PC-3 (cell line): Measurements from ENCODE around the gene SETBP1. TPM values are rescaled to one million over a fixed set of nuclear protein-coding genes. Genes with fewer than 3 reads are reported as not detected.

Experiments
- ATAC-seq: fragments of 200-7000 bp; cut with Tn5 transposase; 2 replicates; pipeline ENCODE4 v1.9.1; 2020; ENCODE audit warnings: mild to moderate bottlenecking, moderate library complexity
- BruUV-seq: library from RNA; stranded (reverse); fragments of 400-500 nt; replicated peaks from 2 replicates; lab custom pipeline; 2021; lab: Mats Ljungman, UMichigan
- CTCF ChIA-PET: fragments of 300-600 bp; sonication (Branson Sonifier 250); formaldehyde crosslinking; loops from one replicate; lab custom pipeline; 2022; ENCODE audit warnings: antibody characterized with exemption; lab: Charles Lee
- POLR2A ChIA-PET: fragments of 300-600 bp; sonication (Branson Sonifier 250); formaldehyde crosslinking; loops from one replicate; lab custom pipeline; 2022; ENCODE audit warnings: antibody characterized with exemption; ENCODE audit not compliant: unreplicated experiment; lab: Charles Lee
- DNase-seq: peaks from one replicate; pipeline ENCODE4 v3.0.0-alpha.2; 2015
- H2AFZ ChIP-seq: fragments of 300-600 bp; sonication (generic); 2 replicates; pipeline ENCODE4 v1.6.0; 2016; ENCODE audit warnings: antibody characterized with exemption, low read length
- H3F3A ChIP-seq: fragments of 300-600 bp; sonication (generic); one replicate; pipeline ENCODE4 v1.6.0; 2017; ENCODE audit warnings: antibody characterized with exemption, low read length, control low read depth, mild to moderate bottlenecking; ENCODE audit not compliant: unreplicated experiment
- H3K27ac ChIP-seq: fragments of 300-600 bp; sonication (generic); 2 replicates; pipeline ENCODE4 v1.5.1; 2016; ENCODE audit warnings: mild to moderate bottlenecking, low read length
- H3K27me3 ChIP-seq: fragments of 300-600 bp; sonication (generic); 2 replicates; pipeline ENCODE4 v1.6.1; 2016; ENCODE audit warnings: low read length, mixed read lengths
- H3K36me3 ChIP-seq: fragments of 300-600 bp; sonication (generic); 2 replicates; pipeline ENCODE4 v1.6.1; 2016; ENCODE audit warnings: low read depth, mixed run types, low read length, mixed read lengths
- H3K4me1 ChIP-seq: fragments of 300-600 bp; sonication (generic); 2 replicates; pipeline ENCODE4 v1.5.1; 2016; ENCODE audit warnings: low read length; ENCODE audit not compliant: insufficient read depth
- H3K4me2 ChIP-seq: fragments of 300-600 bp; sonication (generic); 2 replicates; pipeline ENCODE4 v1.6.0; 2016; ENCODE audit warnings: low read length
- H3K4me3 ChIP-seq: fragments of 300-600 bp; sonication (generic); 2 replicates; pipeline ENCODE4 v1.5.1; 2016; ENCODE audit warnings: mild to moderate bottlenecking, low read length, mixed read lengths
- H3K79me2 ChIP-seq: fragments of 300-600 bp; sonication (generic); 2 replicates; pipeline ENCODE4 v1.6.1; 2017; ENCODE audit warnings: low read length, mixed read lengths
- H3K9ac ChIP-seq: fragments of 300-600 bp; sonication (generic); 2 replicates; pipeline ENCODE4 v1.6.0; 2016; ENCODE audit warnings: mild to moderate bottlenecking, low read length
- H3K9me2 ChIP-seq: fragments of 300-600 bp; sonication (generic); replicated peaks from 2 replicates; pipeline ENCODE4 v1.6.1; 2016; ENCODE audit warnings: mixed run types, low read length, mixed read lengths
- H3K9me3 ChIP-seq: fragments of 300-600 bp; sonication (generic); 2 replicates; pipeline ENCODE4 v1.6.1; 2016; ENCODE audit warnings: low read length, mixed read lengths
- H4K20me1 ChIP-seq: fragments of 300-600 bp; sonication (generic); 2 replicates; pipeline ENCODE4 v1.6.1; 2016; ENCODE audit warnings: low read length, mixed read lengths
- EZH2 ChIP-seq: fragments of 300-600 bp; sonication (generic); IDR thresholded peaks from one replicate; pipeline ENCODE4 v1.6.1; 2017; ENCODE audit warnings: antibody characterized with exemption, mild to moderate bottlenecking, low read length; ENCODE audit not compliant: unreplicated experiment
- EZH2phosphoT487 ChIP-seq: fragments of 300-600 bp; sonication (generic); IDR thresholded peaks from 2 replicates; pipeline ENCODE4 v1.6.1; 2018; ENCODE audit warnings: mild to moderate bottlenecking, antibody characterized with exemption, low read length, borderline replicate concordance
- intact Hi-C: fragments of 100-400 bp; cut with micrococcal nuclease; formaldehyde crosslinking; loops from 2 replicates; pipeline ENCODE4 v1.9.0; 2023
- total RNA-seq: library from RNA; depleted of rRNA; stranded (reverse); fragments of >200 nt; gene quantifications from 2 replicates; pipeline ENCODE4 v1.2.3, GENCODE V29; 2014
- TF ChIP-seq, protein P1 (sequence below): fragments of 300-600 bp; sonication (generic); conservative IDR thresholded peaks from 2 replicates; pipeline ENCODE4 v1.5.1; 2017; ENCODE audit warnings: antibody characterized with exemption, low read depth, mild to moderate bottlenecking, low read length

The SETBP1 gene
- total RNA-seq, 1 experiment from 2014 or later: 2.3 TPM

DNA sequence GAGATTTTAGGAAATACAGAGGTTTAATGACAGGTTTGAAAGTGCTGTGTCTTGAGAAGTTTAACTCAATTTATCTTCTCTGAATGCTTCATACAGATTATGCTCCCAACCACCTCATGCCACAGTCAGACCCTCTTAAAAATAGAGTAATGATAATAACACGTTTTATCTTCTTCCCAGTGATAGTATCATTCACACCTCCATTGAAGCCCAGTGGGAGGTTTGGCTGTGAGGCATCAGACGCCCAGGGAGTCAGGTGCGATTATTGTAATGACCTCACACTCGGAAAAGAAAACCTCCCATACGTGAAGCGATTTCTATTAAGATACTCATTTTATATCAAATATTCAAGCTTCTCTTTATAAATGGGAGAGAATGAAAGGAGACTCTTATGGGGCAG is 366.3 kb downstream of the SETBP1 start:
- Histone ChIP-seq H3F3A (no peaks in the 10 kb centered on the region), H3K4me3 (no peak overlapping the region), H3K27me3 (no peaks in the 10 kb centered on the region), H3K4me2 (no peak overlapping the region), H3K36me3 (no peaks in the 10 kb centered on the region), H3K79me2 (no peaks in the 10 kb centered on the region), H3K9me2 (no peaks in the 10 kb centered on the region), H3K9ac (no peak overlapping the region), H4K20me1 (no peaks in the 10 kb centered on the region), H3K4me1 (peaks cover 16% of the 10 kb centered on the region), H3K27ac (no peak overlapping the region), H2AFZ (no peak overlapping the region), H3K9me3 (no peaks in the 10 kb centered on the region)
- CTCF ChIA-PET: no interaction called here
- BruUV-seq: no TSS peak
- TF ChIP-seq, protein P1, sequence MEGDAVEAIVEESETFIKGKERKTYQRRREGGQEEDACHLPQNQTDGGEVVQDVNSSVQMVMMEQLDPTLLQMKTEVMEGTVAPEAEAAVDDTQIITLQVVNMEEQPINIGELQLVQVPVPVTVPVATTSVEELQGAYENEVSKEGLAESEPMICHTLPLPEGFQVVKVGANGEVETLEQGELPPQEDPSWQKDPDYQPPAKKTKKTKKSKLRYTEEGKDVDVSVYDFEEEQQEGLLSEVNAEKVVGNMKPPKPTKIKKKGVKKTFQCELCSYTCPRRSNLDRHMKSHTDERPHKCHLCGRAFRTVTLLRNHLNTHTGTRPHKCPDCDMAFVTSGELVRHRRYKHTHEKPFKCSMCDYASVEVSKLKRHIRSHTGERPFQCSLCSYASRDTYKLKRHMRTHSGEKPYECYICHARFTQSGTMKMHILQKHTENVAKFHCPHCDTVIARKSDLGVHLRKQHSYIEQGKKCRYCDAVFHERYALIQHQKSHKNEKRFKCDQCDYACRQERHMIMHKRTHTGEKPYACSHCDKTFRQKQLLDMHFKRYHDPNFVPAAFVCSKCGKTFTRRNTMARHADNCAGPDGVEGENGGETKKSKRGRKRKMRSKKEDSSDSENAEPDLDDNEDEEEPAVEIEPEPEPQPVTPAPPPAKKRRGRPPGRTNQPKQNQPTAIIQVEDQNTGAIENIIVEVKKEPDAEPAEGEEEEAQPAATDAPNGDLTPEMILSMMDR: no peak
- TF ChIP-seq EZH2 (no peak), EZH2phosphoT487 (no peak)
- intact Hi-C loops: no loop called here
- POLR2A ChIA-PET: no interaction called here
- no peak for ATAC-seq
- DNase-seq: no peak

DNA sequence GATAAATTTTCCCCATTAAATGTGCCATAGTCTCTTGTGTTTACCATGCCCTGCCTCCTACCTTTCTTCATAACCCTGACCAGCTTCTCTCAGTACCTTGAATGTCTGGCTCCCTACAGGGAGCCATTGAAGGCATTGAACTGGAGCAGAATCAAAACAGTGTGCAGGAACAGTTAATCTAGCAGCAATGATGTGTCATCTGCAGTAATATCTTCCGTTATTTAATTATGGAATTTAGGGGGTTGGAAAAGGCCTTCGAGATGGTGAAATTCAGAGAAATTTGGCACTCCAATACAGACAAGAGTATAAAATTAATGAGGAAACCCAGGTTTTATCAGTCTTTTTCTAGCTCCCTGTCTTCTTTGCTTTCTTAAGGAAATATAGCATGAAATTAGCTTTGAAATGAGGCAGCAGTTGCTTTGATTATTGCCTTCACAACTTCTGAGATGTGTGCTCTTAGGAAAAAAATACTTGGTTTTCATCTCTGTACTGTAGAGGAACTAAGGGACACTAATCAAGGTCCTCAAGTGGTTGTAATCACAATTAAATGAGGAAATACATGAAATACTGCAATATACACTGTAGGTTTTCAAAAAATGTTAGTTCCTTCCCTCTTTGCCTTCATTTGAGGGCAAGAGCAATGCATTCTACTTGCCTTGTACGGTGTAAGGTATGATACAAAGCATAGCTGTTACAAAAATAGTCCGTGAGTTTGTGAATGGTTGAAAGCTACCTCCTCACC is 369.1 kb downstream of the SETBP1 start:
- DNase-seq (no peak), ATAC-seq (no peak)
- no peak for TF ChIP-seq EZH2phosphoT487
- Histone ChIP-seq H3K4me1 (peaks cover 16% of the 10 kb centered on the region), H3K9me2 (no peaks in the 10 kb centered on the region), H3F3A (no peaks in the 10 kb centered on the region), H3K36me3 (no peaks in the 10 kb centered on the region), H3K9ac (no peak overlapping the region), H4K20me1 (no peaks in the 10 kb centered on the region), H3K27ac (no peak overlapping the region; the same call in 1 of the 2 replicates), H3K27me3 (no peaks in the 10 kb centered on the region), H2AFZ (no peak overlapping the region), H3K4me3 (no peak overlapping the region), H3K9me3 (no peaks in the 10 kb centered on the region), H3K79me2 (no peaks in the 10 kb centered on the region), H3K4me2 (no peak overlapping the region)
- intact Hi-C loops: loop anchor here (10.0 kb wide), 1 partner anchor 135 kb away; no protein-coding TSS in a partner anchor
- ChIA-PET CTCF (no interaction called here), POLR2A (no interaction called here)
- no TSS peak for BruUV-seq

DNA sequence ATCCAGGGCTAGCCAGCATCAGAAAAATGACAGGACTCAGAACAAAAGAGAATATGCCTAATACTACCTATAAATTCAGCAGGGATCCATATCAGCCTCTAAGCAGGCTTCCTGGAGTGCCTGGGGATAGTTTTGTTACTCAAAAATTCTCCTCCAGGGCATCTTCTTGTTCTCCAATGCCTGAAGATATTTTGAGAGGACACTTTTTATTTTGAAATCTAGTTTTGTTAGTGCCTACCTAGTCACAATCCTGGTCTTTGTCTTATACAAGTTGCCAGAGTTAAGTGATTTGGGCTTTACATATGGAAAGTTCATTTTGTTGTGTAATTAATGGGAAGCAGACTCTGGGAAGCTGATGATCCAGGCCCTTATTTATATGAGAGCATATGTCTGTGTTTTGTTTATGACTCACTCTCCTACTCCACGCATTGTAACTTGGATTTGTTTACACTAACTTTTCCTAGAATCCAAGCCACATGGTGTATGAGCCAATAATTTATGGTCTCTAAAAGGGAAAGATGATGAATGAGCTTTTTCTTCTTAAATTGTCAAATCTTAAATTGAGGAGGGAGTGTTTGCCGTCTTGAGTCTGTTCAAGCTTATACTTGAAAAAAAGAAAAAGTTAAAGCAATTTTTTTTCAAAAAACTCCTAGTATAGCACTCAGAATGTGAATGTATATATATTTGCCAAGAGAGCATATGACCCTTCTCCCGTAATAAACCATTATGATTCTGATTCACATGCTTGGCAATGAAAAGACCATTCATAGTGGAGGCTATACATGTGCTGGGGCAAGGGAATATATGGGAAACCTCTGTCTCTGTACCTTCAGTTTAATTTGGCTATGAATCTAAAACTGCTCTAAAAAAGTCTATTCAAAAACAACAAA is 370.3 kb downstream of the SETBP1 start:
- peak; percentile 99 for ATAC-seq
- ChIA-PET CTCF (no interaction called here), POLR2A (interaction anchor here (0.6 kb wide), 1 partner anchor 273 kb away, joined by 3 read pairs; no protein-coding TSS in a partner anchor)

More for the DNA sequence above, 370.3 kb downstream of the SETBP1 start:
- no TSS peak for BruUV-seq
- Histone ChIP-seq H3K36me3 (no peaks in the 10 kb centered on the region), H3K9me2 (no peaks in the 10 kb centered on the region), H3F3A (no peaks in the 10 kb centered on the region), H3K4me1 (peaks cover 16% of the 10 kb centered on the region), H3K4me2 (peak overlapping the region; percentile 57), H2AFZ (no peak overlapping the region), H4K20me1 (no peaks in the 10 kb centered on the region), H3K27me3 (no peaks in the 10 kb centered on the region), H3K79me2 (no peaks in the 10 kb centered on the region), H3K9ac (peak overlapping the region; percentile 33; the same call in 1 of the 2 replicates), H3K4me3 (no peak overlapping the region), H3K27ac (peak overlapping the region; percentile 83), H3K9me3 (no peaks in the 10 kb centered on the region)
- TF ChIP-seq EZH2phosphoT487 (no peak), EZH2 (no peak)
- TF ChIP-seq, protein P1: no peak
- peak; percentile 63 for DNase-seq
- intact Hi-C loops: loop anchor here (10.0 kb wide), 1 partner anchor 136 kb away; no protein-coding TSS in a partner anchor
